GM18499 (cell line): Measurements from ENCODE around the gene UBASH3A.
"Not testable (repeated sequence)": the region's sequence is repeated elsewhere in the genome, so short reads cannot be mapped to it uniquely, and the experiment has no call there.

ENCODE experiments used
- ATAC-seq: cut with Tn5 transposase; IDR thresholded peaks from one replicate; pipeline ENCODE4 v1.9.1; 2021; ENCODE audit warnings: moderate number of reproducible peaks; ENCODE audit not compliant: insufficient read depth, unreplicated experiment

Gene UBASH3A

GRCh38 chr21:42406866-42407265 lies 3.2 kb downstream of the UBASH3A start:
- no peak for ATAC-seq

- no peak for ATAC-seq
Observed at GRCh38 chr21:42407476-42407875, 3.8 kb downstream of the UBASH3A start.

- ATAC-seq, result not testable (repeated sequence)
Observed at GRCh38 chr21:42408718-42409117, 5.0 kb downstream of the UBASH3A start.

- ATAC-seq, result no peak
Observed at GRCh38 chr21:42409366-42409765, 5.7 kb downstream of the UBASH3A start.

- no peak for ATAC-seq
Observed at GRCh38 chr21:42411197-42411869, 7.6 kb downstream of the UBASH3A start.

- ATAC-seq, result no peak
Observed at GRCh38 chr21:42411891-42412635, 8.4 kb downstream of the UBASH3A start.

GRCh38 chr21:42412636-42412933 lies 8.9 kb downstream of the UBASH3A start:
- no peak for ATAC-seq

GRCh38 chr21:42413093-42413492 lies 9.4 kb downstream of the UBASH3A start:
- ATAC-seq, result no peak

- ATAC-seq, result no peak
Observed at GRCh38 chr21:42413500-42413899, 9.8 kb downstream of the UBASH3A start.

GRCh38 chr21:42414066-42414465 lies 10.4 kb downstream of the UBASH3A start:
- ATAC-seq, result no peak

GRCh38 chr21:42414553-42414927 lies 10.8 kb downstream of the UBASH3A start:
- ATAC-seq, result no peak

- peak; percentile 59 for ATAC-seq
Observed at GRCh38 chr21:42414928-42415769, 11.4 kb downstream of the UBASH3A start.

- ATAC-seq, result no peak
Observed at GRCh38 chr21:42417533-42417932, 13.8 kb downstream of the UBASH3A start.

GRCh38 chr21:42418886-42419285 lies 15.2 kb downstream of the UBASH3A start:
- no peak for ATAC-seq

GRCh38 chr21:42419845-42420244 lies 16.1 kb downstream of the UBASH3A start:
- no peak for ATAC-seq

- no peak for ATAC-seq
Observed at GRCh38 chr21:42421018-42421793, 17.5 kb downstream of the UBASH3A start.

GRCh38 chr21:42423197-42423675 lies 19.5 kb downstream of the UBASH3A start:
- no peak for ATAC-seq

- ATAC-seq, result no peak
Observed at GRCh38 chr21:42423685-42424084, 20.0 kb downstream of the UBASH3A start.

GRCh38 chr21:42424914-42425541 lies 21.3 kb downstream of the UBASH3A start:
- no peak for ATAC-seq

GRCh38 chr21:42425591-42425990 lies 21.9 kb downstream of the UBASH3A start:
- no peak for ATAC-seq
